IMR-90 (cell line): ENCODE data around the gene NDUFB10. TPM values are rescaled to one million over a fixed set of nuclear protein-coding genes. Genes with fewer than 3 reads are reported as not detected.

Source experiments
- ATAC-seq: fragments of 200-7000 bp; cut with Tn5 transposase; 2 replicates; pipeline ENCODE4 v1.9.1; 2020; ENCODE audit warnings: low read depth, mild to moderate bottlenecking, moderate library complexity
- BruUV-seq: library from RNA; stranded (reverse); fragments of 400-500 nt; replicated peaks from 2 replicates; lab custom pipeline; 2021; lab: Mats Ljungman, UMichigan
- CTCF ChIA-PET: fragments of 300-600 bp; formaldehyde crosslinking; extraction: SDS; loops from one replicate; lab custom pipeline; 2021; ENCODE audit warnings: antibody characterized with exemption; lab: Yijun Ruan, JAX
- POLR2A ChIA-PET: fragments of 300-600 bp; sonication (Branson Sonifier 250); formaldehyde crosslinking; loops from one replicate; lab custom pipeline; 2022; ENCODE audit warnings: antibody characterized with exemption; ENCODE audit not compliant: unreplicated experiment; lab: Charles Lee
- DNase-seq: peaks from one replicate; pipeline ENCODE4 v3.0.0; 2013
- H2AFZ ChIP-seq: replicated peaks from 2 replicates; pipeline ENCODE3; 2013; ENCODE audit warnings: low read length, mild to moderate bottlenecking; ENCODE audit not compliant: poor library complexity
- H2AK5ac ChIP-seq: 2 replicates; pipeline ENCODE4 v1.6.1; 2013; ENCODE audit warnings: low read depth, low read length, inconsistent platforms
- H2AK9ac ChIP-seq: replicated peaks from 2 replicates; pipeline ENCODE3; 2013; ENCODE audit warnings: mild to moderate bottlenecking, low read depth, low read length, moderate library complexity; ENCODE audit not compliant: poor library complexity
- H2BK120ac ChIP-seq: 2 replicates; pipeline ENCODE4 v1.6.1; 2013; ENCODE audit warnings: low read depth, low read length, inconsistent platforms
- H2BK15ac ChIP-seq: 3 replicates; pipeline ENCODE4 v1.6.1; 2013; ENCODE audit warnings: low read depth, low read length, inconsistent platforms
- H2BK20ac ChIP-seq: 2 replicates; pipeline ENCODE4 v1.6.1; 2013; ENCODE audit warnings: low read depth, mild to moderate bottlenecking, inconsistent platforms, low read length, moderate library complexity
- H2BK5ac ChIP-seq: 2 replicates; pipeline ENCODE4 v1.6.1; 2013; ENCODE audit warnings: mild to moderate bottlenecking, low read depth, low read length, inconsistent platforms; ENCODE audit not compliant: poor library complexity, severe bottlenecking
- H3K14ac ChIP-seq: replicated peaks from 2 replicates; pipeline ENCODE4 v1.6.1; 2013; ENCODE audit warnings: low read depth, low read length, inconsistent platforms
- H3K18ac ChIP-seq: 2 replicates; pipeline ENCODE4 v1.6.1; 2013; ENCODE audit warnings: low read depth, low read length, control low read depth
- H3K23ac ChIP-seq: 2 replicates; pipeline ENCODE4 v1.6.1; 2013; ENCODE audit warnings: low read depth, low read length, inconsistent platforms
- H3K27ac ChIP-seq: 2 replicates; pipeline ENCODE4 v1.5.1; 2013; ENCODE audit warnings: mild to moderate bottlenecking, control low read depth, low read length; ENCODE audit not compliant: insufficient read depth
- H3K27me3 ChIP-seq: 2 replicates; pipeline ENCODE4 v1.6.1; 2013; ENCODE audit warnings: low read length; ENCODE audit not compliant: control insufficient read depth, insufficient read depth
- H3K36me3 ChIP-seq: 2 replicates; pipeline ENCODE4 v1.6.1; 2013; ENCODE audit warnings: low read length, mixed read lengths; ENCODE audit not compliant: control insufficient read depth, insufficient read depth
- H3K4ac ChIP-seq: 2 replicates; pipeline ENCODE4 v1.6.1; 2013; ENCODE audit warnings: low read depth, low read length, inconsistent platforms
- H3K4me1 ChIP-seq: 2 replicates; pipeline ENCODE4 v1.6.1; 2013; ENCODE audit warnings: low read length, mixed read lengths; ENCODE audit not compliant: control insufficient read depth, insufficient read depth
- H3K4me2 ChIP-seq: 2 replicates; pipeline ENCODE4 v1.6.1; 2013; ENCODE audit warnings: low read depth, mild to moderate bottlenecking, control low read depth, low read length, moderate library complexity
- H3K4me3 ChIP-seq: 2 replicates; pipeline ENCODE4 v1.5.1; 2013; ENCODE audit warnings: low read depth, mild to moderate bottlenecking, control low read depth, low read length, moderate library complexity; ENCODE audit not compliant: insufficient read depth
- H3K56ac ChIP-seq: 2 replicates; pipeline ENCODE4 v1.6.1; 2013; ENCODE audit warnings: low read length, inconsistent platforms; ENCODE audit not compliant: insufficient read depth; ENCODE audit errors: extremely low read depth
- H3K79me1 ChIP-seq, 2 experiments: 2 replicates each; pipeline ENCODE4 v1.6.1; 2013; ENCODE audit warnings: low read length in 2 of 2, inconsistent platforms in 1 of 2, low read depth in 1 of 2
- H3K9ac ChIP-seq: 2 replicates; pipeline ENCODE4 v1.6.1; 2013; ENCODE audit warnings: low read depth, low read length, control low read depth
- H3K9me1 ChIP-seq: 2 replicates; pipeline ENCODE4 v1.6.1; 2013; ENCODE audit warnings: low read length, inconsistent platforms; ENCODE audit not compliant: insufficient read depth
- H3K9me3 ChIP-seq: 2 replicates; pipeline ENCODE4 v1.6.1; 2013; ENCODE audit warnings: low read length; ENCODE audit not compliant: control insufficient read depth, insufficient read depth
- H4K20me1 ChIP-seq: 2 replicates; pipeline ENCODE4 v1.6.1; 2013; ENCODE audit warnings: low read length, inconsistent platforms; ENCODE audit not compliant: insufficient read depth
- H4K5ac ChIP-seq: 2 replicates; pipeline ENCODE4 v1.6.1; 2013; ENCODE audit warnings: mild to moderate bottlenecking, low read depth, low read length, control low read depth
- H4K8ac ChIP-seq, 2 experiments: 2 replicates each; pipeline ENCODE4 v1.6.1; 2013; ENCODE audit warnings: low read depth in 2 of 2, low read length in 2 of 2, control low read depth in 1 of 2, inconsistent platforms in 1 of 2
- H4K91ac ChIP-seq: 2 replicates; pipeline ENCODE4 v1.6.1; 2013; ENCODE audit warnings: low read depth, low read length, inconsistent platforms; ENCODE audit not compliant: insufficient read depth
- MXI1 ChIP-seq: IDR thresholded peaks from 2 replicates; pipeline ENCODE4 v1.6.1; 2012; ENCODE audit warnings: low read depth, mild to moderate bottlenecking, low read length, moderate library complexity, borderline replicate concordance
- WGBS, 2 experiments: methylation state at CpG; one replicate each; pipeline versions ENCODE4 v1.1.5 to v1.1.7; 2013; ENCODE audit warnings: missing lambda C conversion rate in 2 of 2; ENCODE audit not compliant: insufficient read length in 1 of 2; ENCODE audit errors: extremely low coverage in 2 of 2; 5-methylcytosine and 5-hydroxymethylcytosine counted together
- dilution Hi-C: fragments of 300-500 bp; cut with HindIII; formaldehyde crosslinking; loops from one replicate; pipeline ENCODE4 v1.14.3; 2018; ENCODE audit warnings: low sequenced_read_pairs; ENCODE audit not compliant: unreplicated experiment
- in situ Hi-C: fragments of 300-500 bp; cut with MboI; formaldehyde crosslinking; loops from 3 replicates; pipeline ENCODE4 v1.14.3; 2019; ENCODE audit warnings: low sequenced_read_pairs, inconsistent platforms, mixed read lengths
- intact Hi-C: fragments of 100-400 bp; cut with micrococcal nuclease; formaldehyde crosslinking; loops from 2 replicates; pipeline ENCODE4 v1.10.0; 2022
- polyA plus RNA-seq, 3 experiments: library from polyadenylated mRNA; depleted of rRNA; stranded (reverse); fragments of >200 nt; gene quantifications; 2 replicates each; pipeline ENCODE4 v1.2.3, GENCODE V29; 2012; ENCODE audit warnings: low replicate concordance in 1 of 3
- total RNA-seq: library from RNA; depleted of rRNA; stranded (reverse); fragments of >200 nt; gene quantifications from 2 replicates; pipeline ENCODE4 v1.2.3, GENCODE V29; 2012
- TF ChIP-seq, protein P1 (sequence below): conservative IDR thresholded peaks from 2 replicates; pipeline ENCODE4 v1.5.1; 2012; ENCODE audit warnings: mild to moderate bottlenecking, low read depth, low read length, improper control_type of control experiment

NDUFB10 gene
- total and polyA plus RNA-seq, 2 of the 4 experiments (the other 2 are of a cell fraction) = 189 to 220 TPM

DNA sequence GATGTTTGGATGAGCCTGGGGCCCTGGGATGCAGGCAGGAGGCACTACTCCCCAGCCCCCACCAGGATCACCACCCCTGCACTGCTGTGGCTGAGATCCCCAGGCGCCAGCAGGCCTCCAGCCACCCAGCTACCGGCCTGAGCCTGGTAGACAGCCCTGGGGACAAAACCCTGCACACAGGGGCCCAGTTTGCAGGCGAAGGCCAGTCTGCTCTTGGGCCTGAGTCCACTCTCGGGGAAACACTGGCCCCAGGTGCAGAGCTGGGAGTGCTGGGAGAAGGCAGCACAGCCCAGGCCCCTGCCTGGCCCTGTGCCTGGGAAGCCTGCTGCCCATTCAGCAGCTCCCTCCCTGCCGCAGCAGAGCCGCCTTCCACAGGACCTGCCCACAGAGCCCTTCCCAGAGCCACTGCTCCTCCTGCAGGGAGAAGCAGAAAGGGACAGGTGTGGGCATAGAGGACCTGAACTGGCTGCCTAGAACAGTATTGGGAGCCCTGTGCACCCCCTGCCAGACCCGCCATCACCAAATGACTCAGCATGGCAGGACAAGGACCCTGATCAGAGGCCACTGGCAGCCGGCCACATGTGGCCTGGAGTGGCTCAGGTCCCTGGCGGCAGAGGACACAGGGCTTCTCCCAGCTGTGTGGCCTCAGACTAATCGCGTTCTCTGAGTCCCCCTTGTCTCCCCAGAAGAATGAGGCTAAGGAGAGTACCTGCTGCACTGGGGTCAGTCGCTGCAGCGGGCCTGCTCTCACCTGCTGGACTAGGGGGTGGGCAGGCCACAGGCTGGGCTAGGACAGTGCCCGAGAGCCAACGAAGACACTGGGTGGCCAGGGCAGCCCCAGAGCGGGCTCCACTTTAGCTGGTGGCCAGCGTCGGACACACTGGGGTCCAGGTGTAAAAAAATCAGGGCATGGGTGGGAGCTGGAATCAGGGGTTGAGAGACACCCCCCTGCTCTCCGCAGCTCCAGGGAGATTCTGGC, 27.0 kb upstream of the NDUFB10 start:
- BruUV-seq = no TSS peak
- Histone ChIP-seq H3K36me3 (peaks cover 2% of the 10 kb centered on the region; the same call in 1 of the 2 replicates), H3K56ac (no peak overlapping the region), H4K20me1 (no peaks in the 10 kb centered on the region), H4K91ac (no peak overlapping the region), H2AFZ (peak overlapping the region; percentile 32), H3K27me3 (peaks cover 4% of the 10 kb centered on the region; the same call in 1 of the 2 replicates), H2BK15ac (no peak overlapping the region), H4K5ac (no peak overlapping the region), H4K8ac (no peak overlapping the region), H3K4ac (no peak overlapping the region), H3K4me3 (no peak overlapping the region), H2AK5ac (no peak overlapping the region), H3K79me1 (no peaks in the 10 kb centered on the region), H3K9ac (no peak overlapping the region), H3K4me1 (no peaks in the 10 kb centered on the region), H2AK9ac (no peak overlapping the region), H2BK5ac (no peak overlapping the region), H3K9me1 (no peaks in the 10 kb centered on the region), H3K14ac (no peak overlapping the region), H3K27ac (no peak overlapping the region), H3K4me2 (no peak overlapping the region), H3K9me3 (no peaks in the 10 kb centered on the region), H3K18ac (no peak overlapping the region), H3K23ac (no peak overlapping the region), H2BK20ac (no peak overlapping the region), H2BK120ac (no peak overlapping the region)
- ChIA-PET POLR2A (no interaction called here), CTCF (no interaction called here)
- DNase-seq = no peak
- no peak for TF ChIP-seq MXI1
- TF ChIP-seq, protein P1, sequence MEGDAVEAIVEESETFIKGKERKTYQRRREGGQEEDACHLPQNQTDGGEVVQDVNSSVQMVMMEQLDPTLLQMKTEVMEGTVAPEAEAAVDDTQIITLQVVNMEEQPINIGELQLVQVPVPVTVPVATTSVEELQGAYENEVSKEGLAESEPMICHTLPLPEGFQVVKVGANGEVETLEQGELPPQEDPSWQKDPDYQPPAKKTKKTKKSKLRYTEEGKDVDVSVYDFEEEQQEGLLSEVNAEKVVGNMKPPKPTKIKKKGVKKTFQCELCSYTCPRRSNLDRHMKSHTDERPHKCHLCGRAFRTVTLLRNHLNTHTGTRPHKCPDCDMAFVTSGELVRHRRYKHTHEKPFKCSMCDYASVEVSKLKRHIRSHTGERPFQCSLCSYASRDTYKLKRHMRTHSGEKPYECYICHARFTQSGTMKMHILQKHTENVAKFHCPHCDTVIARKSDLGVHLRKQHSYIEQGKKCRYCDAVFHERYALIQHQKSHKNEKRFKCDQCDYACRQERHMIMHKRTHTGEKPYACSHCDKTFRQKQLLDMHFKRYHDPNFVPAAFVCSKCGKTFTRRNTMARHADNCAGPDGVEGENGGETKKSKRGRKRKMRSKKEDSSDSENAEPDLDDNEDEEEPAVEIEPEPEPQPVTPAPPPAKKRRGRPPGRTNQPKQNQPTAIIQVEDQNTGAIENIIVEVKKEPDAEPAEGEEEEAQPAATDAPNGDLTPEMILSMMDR = 0 out of 2 replicates have a peak, but pooled peaks have one; percentile 5
- intact Hi-C loops (no loop called here), dilution Hi-C loops (no loop called here), in situ Hi-C loops (loop anchor here (5.0 kb wide), 1 partner anchor 70 kb away; no protein-coding TSS in a partner anchor)
- 60% methylated on average over 12 of the region's 19 CpGs; no CpG with 5 or more reads in 1 of the 2 experiments for WGBS, 2 experiments
- ATAC-seq = no peak
